A549 (cell line): ENCODE measurements around the gene SORCS1. TPM values are rescaled to one million over a fixed set of nuclear protein-coding genes. Genes with fewer than 3 reads are reported as not detected.

Experiments
- ATAC-seq, 2 experiments: fragments of 200-7000 bp in 1 of 2; fragments of >200 bp in 1 of 2; cut with Nextera tagmentation in 1 of 2; cut with Tn5 transposase in 1 of 2; 3 replicates each; pipeline versions ENCODE4 v1.8.0 to v1.9.1; 2018 to 2020; ENCODE audit warnings: mild to moderate bottlenecking in 1 of 2, moderate library complexity in 1 of 2
- CTCF ChIA-PET: fragments of 300-600 bp; sonication (Branson Sonifier 250); formaldehyde crosslinking; extraction: SDS; loops from one replicate; lab custom pipeline; 2021; ENCODE audit warnings: antibody characterized with exemption, inconsistent platforms; lab: Yijun Ruan, JAX
- POLR2A ChIA-PET: fragments of 350-600 bp; formaldehyde crosslinking; extraction: SDS; loops from one replicate; lab custom pipeline; 2021; ENCODE audit warnings: antibody characterized with exemption, inconsistent platforms; lab: Yijun Ruan, JAX
- DNase-seq, 2 experiments: peaks; one replicate each; pipeline versions ENCODE4 v3.0.0 to v3.0.0-alpha.2; 2011 to 2016; ENCODE audit warnings: low read depth in 1 of 2, low spot score in 1 of 2
- FAIRE-seq: peaks from 2 replicates; lab custom pipeline; 2011; peaks lifted over from hg19 to GRCh38; lab: Jason Lieb, UNC
- H3K27ac ChIP-seq, 2 experiments: fragments of >200 bp; sonication (Bioruptor Twin); formaldehyde crosslinking; 3 replicates each; pipeline ENCODE4 v1.5.1; 2016 to 2017
- H3K4me1 ChIP-seq: fragments of >200 bp; sonication (Bioruptor Twin); formaldehyde crosslinking; 3 replicates; pipeline ENCODE4 v1.6.1; 2016
- H3K4me2 ChIP-seq: fragments of >200 bp; sonication (Bioruptor Twin); formaldehyde crosslinking; 3 replicates; pipeline ENCODE4 v1.6.1; 2016
- H3K4me3 ChIP-seq: fragments of >200 bp; sonication (Bioruptor Twin); formaldehyde crosslinking; 3 replicates; pipeline ENCODE4 v1.5.1; 2016
- H3K9me3 ChIP-seq: fragments of >200 bp; sonication (Bioruptor Twin); formaldehyde crosslinking; 3 replicates; pipeline ENCODE4 v1.6.1; 2016
- ATOH8 ChIP-seq: fragments of 250-450 bp; sonication (Bioruptor Pico); IDR thresholded peaks from 2 replicates; pipeline ENCODE4 v1.5.0; 2020; ENCODE audit warnings: low read depth, mild to moderate bottlenecking, moderate library complexity
- CTCF ChIP-seq: fragments of >200 bp; sonication (Bioruptor Twin); formaldehyde crosslinking; IDR thresholded peaks from 3 replicates; pipeline ENCODE4 v1.5.1; 2016
- EHMT2 ChIP-seq: fragments of 200-600 bp; sonication (generic); IDR thresholded peaks from 2 replicates; pipeline ENCODE4 v1.6.1; 2016; ENCODE audit warnings: antibody characterized with exemption, low read depth, mild to moderate bottlenecking, moderate library complexity
- ELK1 ChIP-seq: fragments of 150-350 bp; IDR thresholded peaks from 2 replicates; pipeline ENCODE4 v1.6.1; 2014; ENCODE audit warnings: low read depth, mild to moderate bottlenecking, low read length
- FOSL2 ChIP-seq, 2 experiments: fragments of 450-650 bp in 1 of 2; fragments of >200 bp in 1 of 2; sonication (Bioruptor Twin) in 1 of 2; formaldehyde crosslinking; IDR thresholded peaks; 2 replicates each; pipeline versions ENCODE4 v1.5.0 to v1.6.1; 2016 to 2020; ENCODE audit warnings: mild to moderate bottlenecking in 1 of 2, moderate library complexity in 1 of 2
- HES2 ChIP-seq: fragments of >200 bp; sonication (Bioruptor Twin); formaldehyde crosslinking; IDR thresholded peaks from 2 replicates; pipeline ENCODE4 v1.6.1; 2016
- HMGXB4 ChIP-seq: fragments of 250-450 bp; sonication (Bioruptor Pico); IDR thresholded peaks from 2 replicates; pipeline ENCODE4 v1.5.0; 2021; ENCODE audit warnings: mild to moderate bottlenecking, moderate library complexity, borderline replicate concordance
- HOXA7 ChIP-seq: fragments of 250-450 bp; sonication (Bioruptor Pico); IDR thresholded peaks from 2 replicates; pipeline ENCODE4 v1.5.0; 2020; ENCODE audit warnings: mild to moderate bottlenecking, moderate library complexity
- JUN ChIP-seq, 2 experiments: fragments of >200 bp; sonication (Bioruptor Twin); formaldehyde crosslinking; IDR thresholded peaks; 2 replicates in 1 of 2; 3 replicates in 1 of 2; pipeline ENCODE4 v1.6.1; 2016 to 2017
- NR3C1 ChIP-seq: fragments of >200 bp; sonication (Bioruptor Twin); formaldehyde crosslinking; IDR thresholded peaks from 3 replicates; pipeline ENCODE4 v1.6.1; 2017
- PBX3 ChIP-seq: IDR thresholded peaks from 2 replicates; pipeline ENCODE4 v1.6.1; 2012
- POLR2A ChIP-seq: IDR thresholded peaks from 2 replicates; pipeline ENCODE4 v1.6.1; 2012; ENCODE audit warnings: mild to moderate bottlenecking, low read length
- REST ChIP-seq: fragments of 200-600 bp; sonication (generic); IDR thresholded peaks from 2 replicates; pipeline ENCODE4 v1.6.1; 2016; ENCODE audit warnings: antibody characterized with exemption, mild to moderate bottlenecking, moderate library complexity
- RNF2 ChIP-seq: fragments of 200-600 bp; sonication (generic); IDR thresholded peaks from 2 replicates; pipeline ENCODE4 v1.6.1; 2016; ENCODE audit warnings: low read depth, mild to moderate bottlenecking, antibody characterized with exemption, moderate library complexity, borderline replicate concordance
- SREBF2 ChIP-seq: fragments of 450-650 bp; IDR thresholded peaks from 2 replicates; pipeline ENCODE4 v1.6.1; 2014; ENCODE audit warnings: mild to moderate bottlenecking, moderate library complexity
- TP53 ChIP-seq: fragments of 250-450 bp; sonication (Bioruptor Pico); IDR thresholded peaks from 2 replicates; pipeline ENCODE4 v1.5.0; 2021; ENCODE audit warnings: mild to moderate bottlenecking, moderate library complexity
- ZC3H11A ChIP-seq: fragments of 450-650 bp; IDR thresholded peaks from 2 replicates; pipeline ENCODE4 v1.6.1; 2014; ENCODE audit warnings: antibody characterized with exemption, mild to moderate bottlenecking
- ZNF302 ChIP-seq: fragments of 250-450 bp; sonication (Bioruptor Pico); IDR thresholded peaks from 2 replicates; pipeline ENCODE4 v1.9.0; 2021; ENCODE audit warnings: inconsistent platforms, mild to moderate bottlenecking, moderate library complexity
- ZSCAN20 ChIP-seq: fragments of 250-450 bp; sonication (Bioruptor Pico); IDR thresholded peaks from 2 replicates; pipeline ENCODE4 v1.8.0; 2022; ENCODE audit warnings: mild to moderate bottlenecking, moderate library complexity
- WGBS: methylation state at CpG from one replicate; pipeline ENCODE4 v1.1.6; 2017; ENCODE audit errors: missing lambda C conversion rate; 5-methylcytosine and 5-hydroxymethylcytosine counted together
- polyA plus RNA-seq, 4 experiments: library from polyadenylated mRNA; depleted of rRNA in 3 of 4; stranded (reverse); fragments of >200 nt; fragmentation: RNase III in 1 of 4; extraction: RNeasy Plus Mini Kit Qiagen cat#74134 plus additional on column Dnase treatment in 1 of 4; gene quantifications; 2 replicates in 3 of 4; 3 replicates in 1 of 4; pipeline ENCODE4 v1.2.3, GENCODE V29; 2011 to 2017

Gene SORCS1
- polyA plus RNA-seq, 2 of the 4 experiments (the other 2 are of a cell fraction) = not detected

- Histone ChIP-seq H3K4me1 (no peaks in the 10 kb centered on the region), H3K27ac (no peak overlapping the region), H3K9me3 (no peaks in the 10 kb centered on the region), H3K4me3 (no peak overlapping the region), H3K4me2 (no peak overlapping the region)
- no peak for TF ChIP-seq JUN (IDR thresholded peaks at IDR 0.05)
- TF ChIP-seq ZNF302 = no peak
- no peak for TF ChIP-seq REST
- TF ChIP-seq HOXA7 (CRISPR knock-in tag) = no peak
- no peak for TF ChIP-seq ZSCAN20 (CRISPR knock-in tag)
- TF ChIP-seq CTCF = no peak
- TF ChIP-seq HMGXB4 = no peak
- TF ChIP-seq PBX3 = no peak
- TF ChIP-seq TP53 (CRISPR knock-in tag) = no peak
- ATAC-seq (no peak), DNase-seq (no peak), FAIRE-seq (no peak)
- ChIA-PET POLR2A (no interaction called here), CTCF (interaction anchor here (0.7 kb wide), 1 partner anchor 12 kb away, joined by 3 read pairs; no protein-coding TSS in a partner anchor)
- WGBS = 35% methylated on average over 4 of the region's 4 CpGs
Measured at GRCh38 chr10:106920538-106920937, 244.0 kb downstream of the SORCS1 start.

- ATAC-seq (no peak), FAIRE-seq (no peak), DNase-seq (no peak)
- Histone ChIP-seq H3K4me2 (no peak overlapping the region), H3K27ac (no peak overlapping the region), H3K4me1 (no peaks in the 10 kb centered on the region), H3K4me3 (no peak overlapping the region), H3K9me3 (no peaks in the 10 kb centered on the region)
- TF ChIP-seq FOSL2 (IDR thresholded peaks at IDR 0.05) = no peak
- TF ChIP-seq FOSL2 (CRISPR knock-in tag; IDR thresholded peaks at IDR 0.05) = no peak
- no peak for TF ChIP-seq SREBF2
- TF ChIP-seq ELK1 = no peak
- no peak for TF ChIP-seq PBX3
- no peak for TF ChIP-seq RNF2
- no peak for TF ChIP-seq POLR2A
- no peak for TF ChIP-seq ZC3H11A
- no peak for TF ChIP-seq EHMT2
- no peak for TF ChIP-seq ATOH8 (CRISPR knock-in tag)
- no peak for TF ChIP-seq HES2
- no peak for TF ChIP-seq NR3C1
- WGBS = 2% methylated on average over 3 of the region's 3 CpGs
- ChIA-PET CTCF (no interaction called here), POLR2A (no interaction called here)
Measured at GRCh38 chr10:106919871-106920282, 244.6 kb downstream of the SORCS1 start.
